ENCODE results near the gene GRIK4.

Gene GRIK4

GRCh38 chr11:120510406-120511115 lies 987 bp upstream of the GRIK4 start:
- DNase-seq (ENCODE audit: low read depth) = no peak

DNA sequence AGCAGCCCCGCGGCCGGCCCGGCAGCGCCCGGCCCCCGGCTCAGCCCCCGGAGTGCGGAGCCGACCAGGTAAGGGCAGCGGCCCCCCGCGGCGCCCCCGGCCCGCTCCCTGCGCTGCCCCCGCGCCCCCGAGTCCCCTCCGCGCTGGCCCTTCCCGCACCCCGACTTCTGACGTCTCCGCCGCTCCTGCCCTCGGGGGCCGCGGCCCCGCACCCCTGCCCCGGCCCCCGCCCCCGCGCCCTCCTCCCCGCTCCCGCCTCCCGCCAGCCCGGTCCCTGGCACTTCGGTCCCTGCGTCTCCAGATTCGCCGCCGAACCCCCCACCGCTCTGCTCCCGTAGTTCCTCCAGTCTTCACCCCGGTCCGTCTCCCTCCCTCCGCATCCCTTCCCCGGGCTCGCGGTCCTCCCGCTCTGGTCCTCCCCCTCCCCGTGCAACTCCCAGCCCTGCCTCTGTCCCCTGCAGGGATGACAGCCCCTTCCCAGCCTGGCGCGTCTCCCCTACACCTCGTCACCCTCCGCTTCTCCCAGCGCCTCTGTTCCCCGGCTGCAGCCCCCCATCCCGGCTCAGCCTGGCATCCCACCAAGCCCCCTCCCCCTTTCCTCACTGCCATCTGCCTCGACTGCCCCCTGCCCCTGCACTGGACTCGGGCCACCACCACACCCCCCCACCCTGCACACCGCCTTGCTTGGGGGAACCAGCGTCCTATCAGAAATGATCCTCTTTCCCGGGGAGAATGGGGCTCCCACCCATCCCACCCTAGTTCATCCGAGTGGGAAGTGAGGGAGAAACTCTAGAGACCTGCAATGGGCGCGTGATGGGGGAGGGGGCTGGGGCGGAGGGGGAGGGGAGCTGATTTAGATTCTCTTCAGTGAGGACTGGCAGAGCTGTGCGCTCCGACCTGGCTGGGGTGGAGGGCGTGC lies 531 bp downstream of the GRIK4 start:
- no peak for DNase-seq (ENCODE audit: low read depth)

DNA sequence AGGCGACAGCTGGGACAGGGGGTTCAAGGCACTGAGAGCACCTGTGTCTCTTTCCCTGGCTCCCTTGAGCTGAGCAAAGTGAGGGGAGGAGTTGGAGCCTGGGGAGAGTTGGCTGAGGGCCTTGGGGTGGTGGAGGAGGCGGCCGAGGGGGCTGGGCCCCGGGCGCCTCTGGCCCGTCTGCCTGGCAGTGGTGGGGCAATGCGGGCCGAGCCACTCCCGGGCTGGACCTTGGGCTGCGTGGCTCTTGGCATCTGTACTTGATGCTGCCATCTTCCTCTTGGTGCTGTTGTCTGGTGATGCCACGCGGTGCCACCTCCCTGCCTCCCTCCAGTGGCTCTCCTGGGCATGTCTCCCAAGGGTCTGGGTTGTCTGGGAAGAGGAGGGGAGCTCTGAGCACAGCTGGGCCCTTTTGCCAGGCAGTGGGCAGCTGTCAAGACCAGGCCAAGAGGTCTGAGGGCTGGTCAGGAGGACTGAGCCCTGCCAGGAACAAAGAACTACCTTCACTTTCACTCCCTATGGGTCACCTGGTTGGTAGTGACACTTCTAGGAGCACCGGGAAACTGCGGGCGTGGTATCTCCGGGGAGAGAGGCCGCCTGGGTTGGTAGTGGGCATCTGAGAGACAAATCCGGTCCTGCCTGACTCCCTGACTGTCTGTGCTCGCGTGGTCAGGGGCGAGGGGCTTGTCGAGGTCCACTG lies 1.3 kb downstream of the GRIK4 start:
- DNase-seq (ENCODE audit: low read depth) = no peak

DNA sequence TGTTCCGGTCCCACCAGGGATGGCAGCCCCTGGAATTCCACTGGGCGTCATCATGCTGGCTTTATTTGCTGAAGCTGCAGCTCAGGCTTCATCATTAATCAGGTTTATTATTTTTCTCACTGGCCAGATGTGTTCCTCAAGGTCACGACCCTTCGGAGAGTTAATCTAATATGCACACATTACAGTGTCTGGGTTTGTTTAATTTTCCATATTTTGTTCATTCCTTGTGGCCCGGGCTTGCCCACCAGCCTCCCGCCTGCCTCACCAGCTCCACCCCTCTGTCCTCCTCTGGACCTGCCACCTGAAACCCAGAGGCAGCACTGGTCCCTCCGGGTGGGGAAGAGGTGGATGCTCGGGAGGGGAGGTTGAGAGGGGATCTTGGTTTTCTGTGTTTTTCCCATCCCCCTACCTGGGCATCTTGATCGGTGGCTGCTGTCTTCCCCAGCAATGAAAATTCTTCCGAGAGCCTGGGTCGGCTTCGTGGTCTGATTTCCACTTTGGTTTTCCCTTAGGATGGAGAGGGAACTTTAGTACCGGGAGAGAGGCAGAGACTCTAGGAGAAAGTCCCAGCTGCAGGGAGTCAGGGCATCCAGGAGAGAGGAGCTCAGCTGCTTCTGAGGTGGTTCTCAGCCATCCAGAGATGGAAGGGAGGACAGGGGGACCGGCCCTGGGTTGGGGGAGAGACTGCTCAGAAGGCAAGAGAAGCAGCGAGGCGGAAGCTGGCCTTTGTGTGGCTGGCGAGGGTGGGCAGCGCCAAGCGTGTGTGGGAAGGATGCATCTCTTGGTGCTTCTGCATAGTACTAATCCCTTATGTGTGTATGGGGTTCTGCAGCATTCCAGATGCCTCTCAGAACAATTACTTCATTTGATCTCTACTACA lies 2.1 kb downstream of the GRIK4 start:
- DNase-seq (ENCODE audit: low read depth) = no peak

DNA sequence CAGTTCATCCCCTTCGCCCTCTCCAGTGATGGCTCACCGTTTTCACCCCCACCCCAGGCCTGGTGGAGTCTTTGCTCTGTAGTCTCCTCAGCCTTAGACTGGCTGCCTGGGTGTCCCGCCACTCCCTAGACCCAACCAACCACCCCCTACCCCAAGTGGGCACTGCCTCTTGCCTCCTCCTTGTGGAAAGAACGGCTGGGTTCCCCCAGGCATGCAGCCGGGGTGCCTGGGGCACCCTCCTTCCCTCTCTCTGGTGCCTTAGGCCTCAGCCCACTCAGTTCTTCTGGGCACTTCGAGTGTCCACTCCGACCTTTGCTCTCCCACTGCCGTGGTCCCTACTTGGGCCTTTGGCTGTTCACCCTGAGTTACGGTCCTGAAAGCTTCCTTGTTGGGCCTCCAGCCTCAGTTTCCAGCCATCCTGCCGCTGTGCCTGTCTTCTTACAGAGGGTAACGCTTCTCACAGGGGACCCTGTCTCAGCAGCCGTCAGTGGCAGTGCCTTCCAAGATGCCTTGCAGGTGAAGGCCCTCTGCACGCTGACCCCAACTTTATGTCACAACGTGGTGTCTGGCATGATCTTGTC lies 3.1 kb downstream of the GRIK4 start:
- no peak for DNase-seq (ENCODE audit: low read depth)

DNA sequence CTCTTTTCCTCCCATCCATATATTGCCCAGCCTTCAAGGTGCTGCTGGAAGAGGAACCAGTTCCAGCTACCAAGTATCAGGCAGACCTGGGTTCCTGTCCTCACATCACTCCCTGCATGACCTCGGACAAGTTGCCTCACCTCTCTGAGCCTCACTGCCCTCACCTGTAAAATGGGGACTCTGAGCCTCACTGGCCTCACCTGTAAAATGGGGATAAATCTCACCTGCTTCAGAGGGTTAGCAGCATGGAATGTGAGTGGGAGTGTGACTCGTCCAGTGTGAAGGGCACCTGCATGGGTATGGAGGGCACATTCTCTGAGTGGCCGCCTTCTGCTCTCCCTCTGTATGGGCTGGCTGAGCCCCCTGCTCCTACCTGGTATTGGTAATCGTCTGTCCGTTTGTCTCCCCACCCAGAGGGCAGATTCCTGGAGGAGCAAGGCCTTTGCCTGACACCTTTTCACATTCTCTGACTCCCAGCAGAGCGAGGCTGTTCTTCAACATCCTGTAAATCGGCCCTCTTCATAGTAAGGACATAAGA lies 3.7 kb downstream of the GRIK4 start:
- DNase-seq (ENCODE audit: low read depth) = no peak

GRCh38 chr11:120516461-120517389 lies 5.2 kb downstream of the GRIK4 start:
- no peak for DNase-seq (ENCODE audit: low read depth)

DNA sequence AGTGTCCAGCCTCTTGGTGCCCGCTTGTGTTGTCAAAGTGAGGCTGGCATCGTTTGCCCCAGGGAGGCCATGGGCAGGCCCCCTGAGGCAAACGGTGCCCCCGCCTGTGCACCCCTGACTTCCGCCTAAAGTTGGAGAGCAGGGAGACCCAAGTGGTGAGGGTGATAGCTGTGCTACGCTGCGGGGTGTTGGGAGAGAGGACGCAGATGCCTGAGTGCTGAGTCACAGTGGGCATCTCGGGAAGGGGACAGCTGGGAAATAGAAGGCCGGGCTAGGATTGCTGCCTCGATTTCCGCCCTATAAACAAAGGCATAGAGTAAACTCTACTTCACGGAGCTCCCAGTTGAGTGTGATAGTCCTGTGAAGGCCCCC lies 5.8 kb downstream of the GRIK4 start:
- DNase-seq (ENCODE audit: low read depth) = no peak

GRCh38 chr11:120517801-120518291 lies 6.3 kb downstream of the GRIK4 start:
- DNase-seq (ENCODE audit: low read depth) = no peak

DNA sequence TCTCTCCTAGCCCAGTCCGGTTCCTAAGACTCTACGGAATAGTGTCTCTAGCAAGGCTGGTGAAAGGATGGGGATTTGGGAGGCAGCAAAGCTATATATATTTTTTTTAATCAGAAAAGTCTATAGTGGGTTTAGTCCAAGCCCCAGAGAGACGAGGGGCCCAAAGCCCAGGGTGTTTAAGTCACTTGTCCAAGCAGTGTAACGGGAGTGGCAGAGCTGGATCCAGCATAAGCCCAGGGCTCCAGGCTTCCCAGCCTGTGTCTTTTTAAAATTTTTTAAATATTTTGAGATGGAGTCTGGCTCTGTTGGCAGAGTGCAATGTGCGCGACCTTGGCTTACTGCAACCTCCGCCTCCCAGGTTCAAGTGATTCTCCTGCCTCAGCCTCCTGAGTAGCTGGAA lies 6.8 kb downstream of the GRIK4 start:
- no peak for DNase-seq (ENCODE audit: low read depth)

GRCh38 chr11:120519474-120519873 lies 7.9 kb downstream of the GRIK4 start:
- DNase-seq (ENCODE audit: low read depth) = no peak

DNA sequence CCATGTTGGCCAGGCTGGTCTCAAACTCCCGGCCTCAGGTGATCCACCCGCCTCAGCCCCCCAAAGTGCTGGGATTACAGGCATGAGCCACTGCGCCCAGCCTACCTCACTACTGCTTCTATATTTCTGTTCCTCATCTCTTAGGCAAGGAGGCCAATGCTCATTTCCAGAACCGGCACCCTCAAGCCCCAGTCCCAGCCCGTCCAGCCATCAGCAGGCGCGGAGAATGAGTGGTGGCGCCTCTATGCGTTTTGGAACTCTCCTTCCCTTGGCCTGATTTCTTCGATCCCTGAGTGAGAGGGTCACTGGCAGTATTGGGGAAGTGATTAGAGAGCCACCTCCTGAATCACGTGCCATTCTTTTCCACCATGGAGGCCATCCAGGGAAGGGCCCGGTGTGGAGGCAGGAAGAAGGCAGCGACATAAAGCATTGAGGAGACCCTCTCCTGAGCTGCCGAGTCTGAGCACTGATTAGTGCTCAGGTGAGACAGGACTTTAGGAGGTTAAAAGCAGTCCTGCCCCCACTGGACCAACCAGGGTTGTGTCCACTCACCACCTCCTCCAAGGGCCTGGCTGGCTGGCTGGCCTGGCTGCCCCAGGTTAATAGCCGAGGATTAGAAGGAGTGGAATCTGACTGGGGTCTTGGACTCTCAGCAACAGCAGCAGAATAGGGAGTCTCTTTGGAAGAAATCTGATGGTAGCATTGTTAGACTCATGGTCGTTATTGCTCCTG lies 8.7 kb downstream of the GRIK4 start:
- no peak for DNase-seq (ENCODE audit: low read depth)

DNA sequence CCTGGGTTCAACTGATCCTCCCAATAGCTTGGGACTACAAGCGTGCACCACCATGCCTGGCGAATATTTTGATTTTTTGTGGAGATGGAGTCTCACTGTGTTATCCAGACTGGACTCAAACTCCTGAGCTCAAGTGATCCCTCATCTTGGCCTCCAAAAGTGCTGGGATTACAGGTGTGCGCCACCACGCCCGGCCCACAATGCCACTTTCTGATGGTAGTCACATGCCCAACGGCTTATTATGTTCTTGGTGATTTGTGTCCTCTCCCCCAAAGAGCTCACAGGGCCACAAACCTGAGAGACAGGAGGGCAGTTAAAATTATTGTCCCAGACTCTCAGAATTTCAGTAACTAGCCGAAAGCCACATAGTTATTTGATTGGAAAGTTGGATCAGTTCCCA lies 9.6 kb downstream of the GRIK4 start:
- DNase-seq (ENCODE audit: low read depth) = no peak

- no peak for DNase-seq (ENCODE audit: low read depth)
Measured at GRCh38 chr11:120522021-120522420, 10.5 kb downstream of the GRIK4 start.

- no peak for DNase-seq (ENCODE audit: low read depth)
Measured at GRCh38 chr11:120522736-120523135, 11.2 kb downstream of the GRIK4 start.

DNA sequence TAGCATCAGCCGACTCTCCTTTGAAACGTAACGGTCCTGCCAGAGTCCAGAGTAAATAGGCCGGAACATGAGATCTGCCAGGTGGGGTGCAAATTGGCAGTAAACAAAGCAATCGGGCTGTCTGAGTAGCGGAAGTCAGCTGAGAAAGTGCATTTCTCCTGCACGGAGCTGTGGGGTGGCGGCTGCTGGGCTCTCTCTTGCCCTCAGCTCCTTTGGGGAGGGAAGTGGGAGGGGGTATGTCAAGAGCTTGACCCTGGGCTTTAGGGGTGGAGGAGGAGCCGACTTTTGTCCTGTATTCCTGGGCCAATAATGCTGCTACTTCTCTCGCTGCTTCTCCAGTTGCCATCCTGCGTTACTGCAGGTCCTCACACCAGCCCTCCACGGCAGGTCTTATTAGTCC lies 11.6 kb downstream of the GRIK4 start:
- DNase-seq (ENCODE audit: low read depth) = no peak

GRCh38 chr11:120524536-120525085 lies 13.1 kb downstream of the GRIK4 start:
- no peak for DNase-seq (ENCODE audit: low read depth)

- no peak for DNase-seq (ENCODE audit: low read depth)
Measured at GRCh38 chr11:120525261-120526171, 14.0 kb downstream of the GRIK4 start.

All from GM04504 (cell line).